ENCODE results near the gene COL16A1.
A peak's percentile ranks its signal among the peaks of the same experiment; 100 is the strongest.
"Not testable (repeated sequence)": the region's sequence is repeated elsewhere in the genome, so short reads cannot be mapped to it uniquely, and the experiment has no call there.

COL16A1 gene

GRCh38 chr1:31732751-31733289 lies 29.0 kb upstream of the COL16A1 start:
- no peak for DNase-seq (ENCODE audit: low read depth)

- no peak for DNase-seq (ENCODE audit: low read depth)
These were observed 28.5 kb upstream of the COL16A1 start for GRCh38 chr1:31732343-31732742.

- no peak for DNase-seq (ENCODE audit: low read depth)
These were observed 27.3 kb upstream of the COL16A1 start for GRCh38 chr1:31731049-31731565.

- DNase-seq (ENCODE audit: low read depth) = no peak
These were observed 26.7 kb upstream of the COL16A1 start for GRCh38 chr1:31730336-31731048.

GRCh38 chr1:31727849-31728248 lies 24.0 kb upstream of the COL16A1 start:
- DNase-seq (ENCODE audit: low read depth) = no peak

GRCh38 chr1:31727195-31727594 lies 23.4 kb upstream of the COL16A1 start:
- no peak for DNase-seq (ENCODE audit: low read depth)

GRCh38 chr1:31726715-31727114 lies 22.9 kb upstream of the COL16A1 start:
- DNase-seq (ENCODE audit: low read depth) = no peak

- DNase-seq (ENCODE audit: low read depth) = no peak
These were observed 22.1 kb upstream of the COL16A1 start for GRCh38 chr1:31725777-31726535.

- DNase-seq (ENCODE audit: low read depth) = no peak
These were observed 21.3 kb upstream of the COL16A1 start for GRCh38 chr1:31725134-31725533.

- peak; percentile 53 for DNase-seq (ENCODE audit: low read depth)
These were observed 20.1 kb upstream of the COL16A1 start for GRCh38 chr1:31723828-31724359.

- no peak for DNase-seq (ENCODE audit: low read depth)
These were observed 14.6 kb upstream of the COL16A1 start for GRCh38 chr1:31718327-31718897.

- DNase-seq (ENCODE audit: low read depth) = no peak
These were observed 13.5 kb upstream of the COL16A1 start for GRCh38 chr1:31717341-31717740.

GRCh38 chr1:31715873-31716220 lies 12.0 kb upstream of the COL16A1 start:
- no peak for DNase-seq (ENCODE audit: low read depth)

GRCh38 chr1:31715087-31715872 lies 11.5 kb upstream of the COL16A1 start:
- DNase-seq (ENCODE audit: low read depth) = peak; percentile 63

GRCh38 chr1:31714442-31715086 lies 10.7 kb upstream of the COL16A1 start:
- DNase-seq (ENCODE audit: low read depth) = no peak

GRCh38 chr1:31712630-31713029 lies 8.8 kb upstream of the COL16A1 start:
- peak; percentile 80 for DNase-seq (ENCODE audit: low read depth)

- DNase-seq (ENCODE audit: low read depth) = no peak
These were observed 8.3 kb upstream of the COL16A1 start for GRCh38 chr1:31712068-31712467.

- no peak for DNase-seq (ENCODE audit: low read depth)
These were observed 4.5 kb upstream of the COL16A1 start for GRCh38 chr1:31708324-31708723.

GRCh38 chr1:31707711-31708110 lies 3.9 kb upstream of the COL16A1 start:
- DNase-seq (ENCODE audit: low read depth) = no peak

- DNase-seq (ENCODE audit: low read depth) = not testable (repeated sequence)
These were observed 3.3 kb upstream of the COL16A1 start for GRCh38 chr1:31707059-31707600.
